Measurements from ENCODE around the gene ANKRD7. TPM values are rescaled to one million over a fixed set of nuclear protein-coding genes. Genes with fewer than 3 reads are reported as not detected.

Gene ANKRD7
- total RNA-seq, 4 donors from 2014 or later, result 0.66 to 0.98 (median 0.84) TPM; not detected in 1

- WGBS, 2 donors, result 69 to 72% methylated on average over 3 of the region's 3 CpGs
- TF ChIP-seq EP300 (IDR thresholded peaks at IDR 0.05), result no peak
- TF ChIP-seq CTCF (IDR thresholded peaks at IDR 0.05), result no peak
- TF ChIP-seq POLR2A (IDR thresholded peaks at IDR 0.05), result no peak
- Histone ChIP-seq H3K4me1 (no peaks in the 10 kb centered on the region), H3K4me3 (no peak overlapping the region), H3K27me3 (no peaks in the 10 kb centered on the region), H3K36me3 (no peaks in the 10 kb centered on the region), H3K27ac (no peak overlapping the region), H3K9me3 (no peaks in the 10 kb centered on the region)
- DNase-seq (ENCODE audit: low spot score in 2 of 2), result no peak
These were observed 56.7 kb downstream of the ANKRD7 start for GRCh38 chr7:118281196-118281595.

GRCh38 chr7:118285358-118285757 is 60.9 kb downstream of the ANKRD7 start:
- TF ChIP-seq POLR2A (IDR thresholded peaks at IDR 0.05) (no peak), CTCF (IDR thresholded peaks at IDR 0.05) (no peak)
- no peaks in the 10 kb centered on the region for H3K36me3 ChIP-seq
- no peak for DNase-seq (ENCODE audit: low spot score in 2 of 2)

GRCh38 chr7:118286131-118286530 is 61.6 kb downstream of the ANKRD7 start:
- no peak overlapping the region for H3K4me3 ChIP-seq
- no peaks in the 10 kb centered on the region for H3K36me3 ChIP-seq
- H3K27ac ChIP-seq, result no peak overlapping the region
- H3K4me1 ChIP-seq, result no peaks in the 10 kb centered on the region
- TF ChIP-seq POLR2A (IDR thresholded peaks at IDR 0.05) (no peak), EP300 (IDR thresholded peaks at IDR 0.05) (no peak), CTCF (IDR thresholded peaks at IDR 0.05) (no peak)
- H3K27me3 ChIP-seq, result no peaks in the 10 kb centered on the region
- WGBS, 2 donors, result 69 to 85% methylated on average over 2 of the region's 2 CpGs
- peaks cover 0 to 4% (median 0%) of the 10 kb centered on the region in 4 donors for H3K9me3 ChIP-seq
- DNase-seq (ENCODE audit: low spot score in 2 of 2), result no peak

More at GRCh38 chr7:118285358-118285757, 60.9 kb downstream of the ANKRD7 start:
- Histone ChIP-seq H3K4me3 (no peak overlapping the region), H3K27me3 (no peaks in the 10 kb centered on the region), H3K9me3 (no peaks in the 10 kb centered on the region), H3K4me1 (no peaks in the 10 kb centered on the region), H3K27ac (no peak overlapping the region)

GRCh38 chr7:118288098-118288497 is 63.6 kb downstream of the ANKRD7 start:
- H3K9me3 ChIP-seq, result peaks cover 0 to 4% (median 0%) of the 10 kb centered on the region in 4 donors
- no peak overlapping the region for H3K4me3 ChIP-seq
- no peak for TF ChIP-seq EP300 (IDR thresholded peaks at IDR 0.05)
- TF ChIP-seq POLR2A (IDR thresholded peaks at IDR 0.05), result no peak
- H3K36me3 ChIP-seq, result no peaks in the 10 kb centered on the region
- no peak overlapping the region for H3K27ac ChIP-seq
- DNase-seq (ENCODE audit: low spot score in 2 of 2), result no peak
- no peaks in the 10 kb centered on the region for H3K4me1 ChIP-seq
- no peaks in the 10 kb centered on the region for H3K27me3 ChIP-seq

GRCh38 chr7:118289476-118289875 is 65.0 kb downstream of the ANKRD7 start:
- no peaks in the 10 kb centered on the region for H3K36me3 ChIP-seq
- H3K4me3 ChIP-seq, result no peak overlapping the region
- DNase-seq (ENCODE audit: low spot score in 2 of 2), result no peak
- H3K27ac ChIP-seq, result no peak overlapping the region
- no peaks in the 10 kb centered on the region for H3K27me3 ChIP-seq
- TF ChIP-seq CTCF (IDR thresholded peaks at IDR 0.05) (no peak), EP300 (IDR thresholded peaks at IDR 0.05) (no peak), POLR2A (IDR thresholded peaks at IDR 0.05) (no peak)
- no peaks in the 10 kb centered on the region for H3K4me1 ChIP-seq
- H3K9me3 ChIP-seq, result peaks cover 0 to 4% (median 0%) of the 10 kb centered on the region in 4 donors

Other genes starting within 250 kb of the ANKRD7 start
- 10 to 100 TPM; 18.6 to 32.9 (median 27.8) TPM for gene LSM8, start 40.5 kb upstream of the ANKRD7 start, total RNA-seq